Large intestine (tissue), 12 donors: ENCODE results near the gene RBM48. TPM values are rescaled to one million over a fixed set of nuclear protein-coding genes. Genes with fewer than 3 reads are reported as not detected.
"Not testable (repeated sequence)": the region's sequence is repeated elsewhere in the genome, so short reads cannot be mapped to it uniquely, and the experiment has no call there.

ENCODE experiments used
- DNase-seq, 2 donors: peaks; one replicate each; pipeline versions ENCODE4 v3.0.0 to v3.0.0-alpha.2; 2013
- H3K27ac ChIP-seq: one replicate; pipeline ENCODE4 v1.5.1; 2013; ENCODE audit warnings: low read length
- H3K27me3 ChIP-seq: 2 replicates; pipeline ENCODE4 v1.6.1; 2013; ENCODE audit warnings: low read length; ENCODE audit not compliant: control insufficient read depth, insufficient read depth
- H3K36me3 ChIP-seq: 2 replicates; pipeline ENCODE4 v1.6.1; 2013; ENCODE audit warnings: low read length; ENCODE audit not compliant: control insufficient read depth, insufficient read depth
- H3K4me1 ChIP-seq: one replicate; pipeline ENCODE4 v1.6.1; 2013; ENCODE audit warnings: low read length; ENCODE audit not compliant: control insufficient read depth, insufficient read depth
- H3K4me3 ChIP-seq: one replicate; pipeline ENCODE4 v1.5.1; 2013; ENCODE audit warnings: low read length
- H3K9me3 ChIP-seq: one replicate; pipeline ENCODE4 v1.6.1; 2013; ENCODE audit warnings: mild to moderate bottlenecking, low read depth, low read length, moderate library complexity; ENCODE audit not compliant: control insufficient read depth
- WGBS: methylation state at CpG from one replicate; pipeline ENCODE4 v1.1.5; 2013; ENCODE audit warnings: low lambda C conversion rate; ENCODE audit not compliant: insufficient coverage; 5-methylcytosine and 5-hydroxymethylcytosine counted together
- long read RNA-seq, 11 donors: transcript quantifications; one replicate each; lab custom pipeline, GENCODE V29; 2026
- polyA plus RNA-seq: library from polyadenylated mRNA; unstranded; fragments of 120-200 nt; gene quantifications from one replicate; pipeline ENCODE4 v1.2.1, GENCODE V29; 2013

Gene RBM48
- 14.3 TPM for polyA plus RNA-seq
- long read RNA-seq, donor 1, partial matches to known transcripts, result 0 of 2 reads
- long read RNA-seq, donor 1, other reads (novel, unspliced or antisense), result 0 of 2 reads
- long read RNA-seq, donor 2, full-length matches to known transcripts, result 5 of 5 reads
- long read RNA-seq, donor 2, partial matches to known transcripts, result 0 of 5 reads
- long read RNA-seq, donor 2, other reads (novel, unspliced or antisense), result 0 of 5 reads
- long read RNA-seq, donor 3, partial matches to known transcripts, result 0 of 4 reads
- long read RNA-seq, donor 3, other reads (novel, unspliced or antisense), result 0 of 4 reads
- long read RNA-seq, donor 4, partial matches to known transcripts, result 0 of 2 reads
- long read RNA-seq, donor 4, other reads (novel, unspliced or antisense), result 0 of 2 reads
- long read RNA-seq, donor 5, partial matches to known transcripts, result 0 of 3 reads
- long read RNA-seq, donor 5, other reads (novel, unspliced or antisense), result 0 of 3 reads
- long read RNA-seq, donor 6, transcript RBM48-201 (5 exons, 1,742 nt), result major isoform, 5 of 5 reads
- long read RNA-seq, donor 6, partial matches to known transcripts, result 0 of 5 reads
- long read RNA-seq, donor 6, other reads (novel, unspliced or antisense), result 0 of 5 reads
- long read RNA-seq, donor 7, full-length matches to known transcripts, result 4 of 4 reads
- long read RNA-seq, donor 7, partial matches to known transcripts, result 0 of 4 reads
- long read RNA-seq, donor 7, other reads (novel, unspliced or antisense), result 0 of 4 reads
- long read RNA-seq, donor 8, partial matches to known transcripts, result 7 of 7 reads
- long read RNA-seq, donor 8, other reads (novel, unspliced or antisense), result 0 of 7 reads
- long read RNA-seq, donor 9, full-length matches to known transcripts, result 6 of 6 reads
- long read RNA-seq, donor 9, partial matches to known transcripts, result 0 of 6 reads
- long read RNA-seq, donor 9, other reads (novel, unspliced or antisense), result 0 of 6 reads
- long read RNA-seq, donor 10, full-length matches to known transcripts, result 10 of 10 reads
- long read RNA-seq, donor 10, partial matches to known transcripts, result 0 of 10 reads
- long read RNA-seq, donor 10, other reads (novel, unspliced or antisense), result 0 of 10 reads
- long read RNA-seq, donor 11, partial matches to known transcripts, result 0 of 2 reads
- long read RNA-seq, donor 11, other reads (novel, unspliced or antisense), result 0 of 2 reads

GRCh38 chr7:92528188-92528957 is at the start of gene RBM48, which contains the start of gene PEX1:
RBM48 (plus strand) TSS chr7:92528795; CDS start chr7:92528814, 19 bp downstream.
PEX1 (minus strand) TSS chr7:92528520; CDS start chr7:92528435, 85 bp downstream.
- H3K4me3 ChIP-seq, result peak within 1 kb of the TSS; percentile 89
- H3K4me1 ChIP-seq, result peaks cover 5% of the 10 kb centered on the region
- peaks cover 24% of the 10 kb centered on the region for H3K36me3 ChIP-seq
- peak; percentile 98 to 99 for DNase-seq
- H3K27ac ChIP-seq, result peak within 1 kb of the TSS; percentile 89
- no peaks in the 10 kb centered on the region for H3K27me3 ChIP-seq
- no CpG with 5 or more reads among the region's 79 CpGs for WGBS
- H3K9me3 ChIP-seq, result no peaks in the 10 kb centered on the region

GRCh38 chr7:92479146-92479545 is 49.4 kb upstream of the RBM48 start:
- H3K36me3 ChIP-seq, H3K27me3 ChIP-seq, H3K4me3 ChIP-seq, H3K9me3 ChIP-seq, DNase-seq, H3K27ac ChIP-seq, H3K4me1 ChIP-seq: not testable (repeated sequence)
- no CpG with 5 or more reads among the region's 4 CpGs for WGBS

DNA sequence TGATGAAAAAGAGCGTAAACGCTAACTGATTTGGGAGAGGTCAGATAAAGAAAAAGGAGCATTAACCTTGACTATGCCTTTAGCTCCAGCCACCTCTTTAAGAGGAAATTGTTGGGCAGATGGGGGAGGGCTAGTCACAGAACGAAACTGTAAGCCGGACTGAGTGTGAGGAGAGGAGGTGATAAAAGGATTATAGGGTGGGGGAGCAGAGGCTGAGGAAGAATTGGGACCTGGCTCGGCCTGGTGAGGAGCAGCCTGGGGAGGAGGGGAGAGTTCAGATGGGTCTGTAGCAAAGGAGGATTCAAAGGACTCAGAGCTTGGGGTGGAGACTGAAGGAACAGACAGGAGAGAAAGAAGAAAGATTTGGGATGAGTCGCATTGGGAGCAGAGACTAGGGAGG is 45.0 kb upstream of the RBM48 start:
- not testable (repeated sequence) for H3K27me3 ChIP-seq, H3K9me3 ChIP-seq, H3K4me3 ChIP-seq, DNase-seq, H3K4me1 ChIP-seq, H3K27ac ChIP-seq
- H3K36me3 ChIP-seq, result peaks cover 20% of the 10 kb centered on the region
- WGBS, result no CpG with 5 or more reads among the region's 6 CpGs

GRCh38 chr7:92484226-92484625 is 44.4 kb upstream of the RBM48 start:
- not testable (repeated sequence) for H3K9me3 ChIP-seq, H3K27ac ChIP-seq, H3K4me1 ChIP-seq, H3K27me3 ChIP-seq, H3K4me3 ChIP-seq, DNase-seq
- WGBS, result no CpG with 5 or more reads among the region's 6 CpGs
- H3K36me3 ChIP-seq, result peaks cover 26% of the 10 kb centered on the region

DNA sequence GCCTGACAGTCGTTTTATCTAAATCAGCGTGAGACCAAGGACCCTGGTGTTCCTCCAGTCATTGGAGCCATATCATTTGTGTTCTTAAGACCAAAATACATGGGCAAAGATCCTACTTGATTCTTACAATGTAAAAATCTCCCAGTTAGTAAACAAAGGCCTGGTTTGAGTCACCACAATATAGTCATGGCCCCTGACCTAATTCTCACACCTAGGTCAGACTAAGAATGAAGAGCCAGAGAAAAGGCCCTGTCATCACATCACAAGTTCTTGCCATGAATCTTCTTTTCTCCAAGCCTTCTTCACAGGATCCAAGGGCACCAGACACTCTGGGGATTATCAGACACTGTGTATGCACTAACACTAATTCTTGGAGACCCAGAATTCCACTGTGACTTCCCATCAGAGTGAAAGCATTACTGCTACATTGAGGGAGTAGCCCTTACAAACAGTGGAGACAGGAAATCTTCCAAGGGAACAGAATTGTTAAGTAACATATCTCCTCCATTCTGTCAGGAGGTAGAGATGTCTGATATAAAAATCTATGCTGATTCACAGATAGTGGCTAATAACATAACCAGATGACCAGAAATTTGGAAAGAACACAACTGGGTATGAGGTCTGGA is 43.2 kb upstream of the RBM48 start:
- no CpG with 5 or more reads among the region's 2 CpGs for WGBS
- H3K36me3 ChIP-seq, result peaks cover 32% of the 10 kb centered on the region

GRCh38 chr7:92485974-92486373 is 42.6 kb upstream of the RBM48 start:
- H3K27ac ChIP-seq, result no peak overlapping the region
- peaks cover 35% of the 10 kb centered on the region for H3K36me3 ChIP-seq
- H3K4me3 ChIP-seq, result no peak overlapping the region
- no peaks in the 10 kb centered on the region for H3K27me3 ChIP-seq
- H3K9me3 ChIP-seq, result no peaks in the 10 kb centered on the region
- no CpG with 5 or more reads among the region's 2 CpGs for WGBS
- DNase-seq, result no peak
- no peaks in the 10 kb centered on the region for H3K4me1 ChIP-seq

More for the DNA sequence above, 43.2 kb upstream of the RBM48 start:
- Histone ChIP-seq H3K9me3 (no peaks in the 10 kb centered on the region), H3K4me1 (no peaks in the 10 kb centered on the region), H3K27me3 (no peaks in the 10 kb centered on the region), H3K27ac (no peak overlapping the region), H3K4me3 (no peak overlapping the region)
- DNase-seq, result no peak

DNA sequence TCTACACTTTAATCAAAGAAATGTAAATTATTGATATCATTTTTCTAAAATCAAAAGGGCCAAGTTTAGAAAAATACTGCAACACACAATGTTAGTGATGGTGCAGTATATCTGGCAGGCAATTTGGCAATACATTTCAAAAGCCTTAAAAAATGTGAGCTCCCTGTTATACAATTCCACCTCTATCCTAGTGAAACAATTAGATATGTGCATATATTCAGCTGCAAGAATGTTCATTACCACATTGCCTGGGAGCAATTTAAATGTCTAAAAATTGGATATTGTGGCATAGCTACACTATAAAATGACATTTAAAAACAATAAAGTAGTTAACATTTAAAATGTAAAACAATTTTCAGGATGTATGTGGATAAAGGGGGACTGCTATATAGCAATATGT is 40.8 kb upstream of the RBM48 start:
- no peaks in the 10 kb centered on the region for H3K9me3 ChIP-seq
- no peaks in the 10 kb centered on the region for H3K4me1 ChIP-seq
- peaks cover 48% of the 10 kb centered on the region for H3K36me3 ChIP-seq
- no peak overlapping the region for H3K4me3 ChIP-seq
- H3K27ac ChIP-seq, result no peak overlapping the region
- DNase-seq, result no peak
- H3K27me3 ChIP-seq, result no peaks in the 10 kb centered on the region

- no CpG with 5 or more reads among the region's 1 CpG for WGBS
- H3K36me3 ChIP-seq, result peaks cover 61% of the 10 kb centered on the region
- H3K4me3 ChIP-seq, result no peak overlapping the region
- H3K27me3 ChIP-seq, result no peaks in the 10 kb centered on the region
- DNase-seq, result no peak
- no peaks in the 10 kb centered on the region for H3K4me1 ChIP-seq
- no peak overlapping the region for H3K27ac ChIP-seq
- H3K9me3 ChIP-seq, result no peaks in the 10 kb centered on the region
Measured at GRCh38 chr7:92489634-92490033, 39.0 kb upstream of the RBM48 start.

DNA sequence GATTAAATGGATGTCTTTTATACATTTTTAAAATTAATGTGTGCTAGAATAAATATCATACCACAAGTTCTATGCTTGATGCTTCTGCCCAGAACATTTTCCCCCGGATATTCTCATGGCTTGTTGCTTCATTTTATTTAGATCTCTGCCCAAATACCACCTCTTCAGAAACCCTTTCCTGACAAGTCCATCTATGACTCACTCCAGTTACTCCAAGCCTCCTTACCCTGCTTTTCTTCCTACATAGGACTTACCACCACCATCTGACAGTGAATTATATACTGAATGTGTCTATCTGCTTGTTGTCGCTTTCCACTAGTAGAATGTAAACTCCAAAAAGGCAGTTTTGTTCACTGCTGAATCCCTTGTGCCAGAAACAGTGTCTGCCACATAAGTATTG is 31.7 kb upstream of the RBM48 start:
- 100% methylated on average over 1 of the region's 2 CpGs for WGBS
- Histone ChIP-seq H3K4me3 (no peak overlapping the region), H3K36me3 (peaks cover 51% of the 10 kb centered on the region), H3K27ac (no peak overlapping the region), H3K27me3 (no peaks in the 10 kb centered on the region), H3K9me3 (no peaks in the 10 kb centered on the region), H3K4me1 (no peaks in the 10 kb centered on the region)
- no peak for DNase-seq
